PC-9 (cell line): ENCODE data around the gene CYP4F11.

ENCODE experiments used
- CTCF ChIP-seq: fragments of 200-600 bp; sonication (generic); conservative IDR thresholded peaks from 2 replicates; pipeline ENCODE4 v1.6.1; 2017; ENCODE audit warnings: mixed run types, antibody characterized with exemption, mild to moderate bottlenecking, moderate library complexity
- EZH2 ChIP-seq: fragments of 200-600 bp; sonication (generic); IDR thresholded peaks from 2 replicates; pipeline ENCODE4 v1.8.0; 2017; ENCODE audit warnings: antibody characterized with exemption, low read depth

GRCh38 chr19:15979293-15979692 lies 45.0 kb upstream of the CYP4F11 start:
- TF ChIP-seq CTCF (no peak), EZH2 (no peak)
